ENCODE results near the gene NES. TPM values are rescaled to one million over a fixed set of nuclear protein-coding genes. Genes with fewer than 3 reads are reported as not detected.

NES gene
- total and polyA plus RNA-seq, 2 of the 8 experiments (the other 6 are each of a cell fraction or from before 2014, with no cell fraction given): 13.3 to 135 TPM

- TF ChIP-seq SRF (IDR thresholded peaks at IDR 0.05; ENCODE audit: low read depth, low read length) (no peak), EZH2 (IDR thresholded peaks at IDR 0.05; ENCODE audit: low read depth, low read length, severe bottlenecking) (no peak), KDM4A (IDR thresholded peaks at IDR 0.05; ENCODE audit: low read depth, low read length, severe bottlenecking) (no peak), HDAC2 (IDR thresholded peaks at IDR 0.05; ENCODE audit: borderline replicate concordance in 1 of 2, low read depth in 2 of 2, low read length in 2 of 2) (no peak)
Measured at GRCh38 chr1:156639601-156640101, 37.6 kb downstream of the NES start (continued).
